SK-N-SH treated with all-trans-retinoic acid at 6 μM for 48 hours (cell line): ENCODE measurements around the gene LTO1.
"Not testable (repeated sequence)": the region's sequence is repeated elsewhere in the genome, so short reads cannot be mapped to it uniquely, and the experiment has no call there.

Experiments used
- ATAC-seq: fragments of 200-7000 bp; cut with Tn5 transposase; 3 replicates; pipeline ENCODE4 v1.9.1; 2020; ENCODE audit warnings: mild to moderate bottlenecking, moderate library complexity
- ARNTL ChIP-seq: fragments of 450-650 bp; formaldehyde crosslinking; IDR thresholded peaks from 2 replicates; pipeline ENCODE4 v1.5.0; 2020; ENCODE audit warnings: low read depth, mild to moderate bottlenecking, moderate library complexity, borderline replicate concordance
- BACH2 ChIP-seq: fragments of 250-450 bp; sonication (Bioruptor Pico); IDR thresholded peaks from 2 replicates; pipeline ENCODE4 v1.9.0; 2021; ENCODE audit warnings: mild to moderate bottlenecking, borderline replicate concordance
- CSDC2 ChIP-seq: fragments of 250-450 bp; sonication (Bioruptor Pico); IDR thresholded peaks from 2 replicates; pipeline ENCODE4 v1.5.0; 2020; ENCODE audit warnings: mild to moderate bottlenecking, moderate library complexity
- ESRRG ChIP-seq: fragments of 250-450 bp; sonication (Bioruptor Pico); IDR thresholded peaks from 2 replicates; pipeline ENCODE4 v1.6.1; 2021; ENCODE audit warnings: mild to moderate bottlenecking
- GLIS3 ChIP-seq: fragments of 250-450 bp; sonication (Bioruptor Pico); IDR thresholded peaks from 2 replicates; pipeline ENCODE4 v1.5.0; 2020; ENCODE audit warnings: mild to moderate bottlenecking, moderate library complexity
- OSR1 ChIP-seq: fragments of 250-450 bp; sonication (Bioruptor Pico); IDR thresholded peaks from 2 replicates; pipeline ENCODE4 v1.8.0; 2022; ENCODE audit warnings: moderate library complexity, mild to moderate bottlenecking, inconsistent platforms
- PPARA ChIP-seq: fragments of 250-450 bp; sonication (Bioruptor Pico); IDR thresholded peaks from 2 replicates; pipeline ENCODE4 v1.5.0; 2020; ENCODE audit warnings: mild to moderate bottlenecking, borderline replicate concordance
- RARB ChIP-seq: fragments of 250-450 bp; sonication (Bioruptor Pico); IDR thresholded peaks from 2 replicates; pipeline ENCODE4 v1.8.0; 2021; ENCODE audit warnings: mild to moderate bottlenecking, moderate library complexity
- SNAI2 ChIP-seq: fragments of 250-450 bp; sonication (Bioruptor Pico); IDR thresholded peaks from 2 replicates; pipeline ENCODE4 v1.5.0; 2020; ENCODE audit warnings: mild to moderate bottlenecking, moderate library complexity
- ZC3H10 ChIP-seq: fragments of 250-450 bp; sonication (Bioruptor Pico); IDR thresholded peaks from 2 replicates; pipeline ENCODE4 v1.5.1; 2021; ENCODE audit warnings: mild to moderate bottlenecking, moderate library complexity
- ZFP30 ChIP-seq: fragments of 450-650 bp; formaldehyde crosslinking; IDR thresholded peaks from 2 replicates; pipeline ENCODE4 v1.5.0; 2022; ENCODE audit warnings: mild to moderate bottlenecking, moderate library complexity
- ZNF565 ChIP-seq: fragments of 450-650 bp; formaldehyde crosslinking; conservative IDR thresholded peaks from 2 replicates; pipeline ENCODE4 v1.5.0; 2020; ENCODE audit warnings: low read depth, mild to moderate bottlenecking, moderate library complexity
- ZNF8 ChIP-seq: fragments of 450-650 bp; formaldehyde crosslinking; IDR thresholded peaks from 2 replicates; pipeline ENCODE4 v1.5.0; 2020; ENCODE audit warnings: mild to moderate bottlenecking, moderate library complexity
- TF ChIP-seq, protein P1 (sequence below): fragments of 250-450 bp; sonication (Bioruptor Pico); IDR thresholded peaks from 2 replicates; pipeline ENCODE4 v1.5.1; 2021; ENCODE audit warnings: mild to moderate bottlenecking, moderate library complexity
- TF ChIP-seq, protein P2 (sequence below): fragments of 250-450 bp; sonication (Bioruptor Pico); IDR thresholded peaks from 2 replicates; pipeline ENCODE4 v1.5.1; 2020; ENCODE audit warnings: low read depth, mild to moderate bottlenecking, moderate library complexity
- TF ChIP-seq, protein P3 (sequence below): fragments of 250-450 bp; sonication (Bioruptor Pico); IDR thresholded peaks from 2 replicates; pipeline ENCODE4 v1.8.0; 2020; ENCODE audit warnings: mild to moderate bottlenecking, moderate library complexity, borderline replicate concordance
- TF ChIP-seq, protein P4 (sequence below): fragments of 250-450 bp; sonication (Bioruptor Pico); IDR thresholded peaks from 2 replicates; pipeline ENCODE4 v1.5.0; 2020; ENCODE audit warnings: mild to moderate bottlenecking, moderate library complexity

Gene LTO1

DNA sequence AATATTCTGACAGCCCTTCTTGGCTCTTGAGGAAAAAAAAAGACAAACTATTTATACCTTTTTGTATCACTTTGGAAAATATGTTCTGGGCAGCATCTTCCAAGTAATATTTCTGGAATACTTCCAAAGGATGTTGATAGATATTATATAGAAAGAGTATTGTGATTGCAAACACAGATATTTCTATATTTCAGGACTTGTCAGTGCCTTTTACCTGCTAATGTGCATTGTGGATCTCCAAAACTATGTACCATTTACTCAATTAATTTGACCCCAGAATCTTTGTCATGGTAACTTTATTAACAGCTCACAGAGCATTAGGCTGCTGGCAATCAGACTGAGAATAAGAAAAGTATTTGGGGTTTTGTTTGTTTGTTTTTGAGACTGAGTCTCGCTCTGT lies 50.9 kb downstream of the LTO1 start:
- ATAC-seq: no peak
- no peak for TF ChIP-seq CSDC2
- TF ChIP-seq, protein P1, sequence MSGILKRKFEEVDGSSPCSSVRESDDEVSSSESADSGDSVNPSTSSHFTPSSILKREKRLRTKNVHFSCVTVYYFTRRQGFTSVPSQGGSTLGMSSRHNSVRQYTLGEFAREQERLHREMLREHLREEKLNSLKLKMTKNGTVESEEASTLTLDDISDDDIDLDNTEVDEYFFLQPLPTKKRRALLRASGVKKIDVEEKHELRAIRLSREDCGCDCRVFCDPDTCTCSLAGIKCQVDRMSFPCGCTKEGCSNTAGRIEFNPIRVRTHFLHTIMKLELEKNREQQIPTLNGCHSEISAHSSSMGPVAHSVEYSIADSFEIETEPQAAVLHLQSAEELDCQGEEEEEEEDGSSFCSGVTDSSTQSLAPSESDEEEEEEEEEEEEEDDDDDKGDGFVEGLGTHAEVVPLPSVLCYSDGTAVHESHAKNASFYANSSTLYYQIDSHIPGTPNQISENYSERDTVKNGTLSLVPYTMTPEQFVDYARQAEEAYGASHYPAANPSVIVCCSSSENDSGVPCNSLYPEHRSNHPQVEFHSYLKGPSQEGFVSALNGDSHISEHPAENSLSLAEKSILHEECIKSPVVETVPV (CRISPR knock-in tag): no peak
- TF ChIP-seq, protein P2, sequence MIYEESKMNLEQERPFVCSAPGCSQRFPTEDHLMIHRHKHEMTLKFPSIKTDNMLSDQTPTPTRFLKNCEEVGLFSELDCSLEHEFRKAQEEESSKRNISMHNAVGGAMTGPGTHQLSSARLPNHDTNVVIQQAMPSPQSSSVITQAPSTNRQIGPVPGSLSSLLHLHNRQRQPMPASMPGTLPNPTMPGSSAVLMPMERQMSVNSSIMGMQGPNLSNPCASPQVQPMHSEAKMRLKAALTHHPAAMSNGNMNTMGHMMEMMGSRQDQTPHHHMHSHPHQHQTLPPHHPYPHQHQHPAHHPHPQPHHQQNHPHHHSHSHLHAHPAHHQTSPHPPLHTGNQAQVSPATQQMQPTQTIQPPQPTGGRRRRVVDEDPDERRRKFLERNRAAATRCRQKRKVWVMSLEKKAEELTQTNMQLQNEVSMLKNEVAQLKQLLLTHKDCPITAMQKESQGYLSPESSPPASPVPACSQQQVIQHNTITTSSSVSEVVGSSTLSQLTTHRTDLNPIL (CRISPR knock-in tag): no peak
- TF ChIP-seq SNAI2 (CRISPR knock-in tag): no peak
- TF ChIP-seq RARB (CRISPR knock-in tag): no peak
- no peak for TF ChIP-seq OSR1 (CRISPR knock-in tag)
- TF ChIP-seq, protein P3, sequence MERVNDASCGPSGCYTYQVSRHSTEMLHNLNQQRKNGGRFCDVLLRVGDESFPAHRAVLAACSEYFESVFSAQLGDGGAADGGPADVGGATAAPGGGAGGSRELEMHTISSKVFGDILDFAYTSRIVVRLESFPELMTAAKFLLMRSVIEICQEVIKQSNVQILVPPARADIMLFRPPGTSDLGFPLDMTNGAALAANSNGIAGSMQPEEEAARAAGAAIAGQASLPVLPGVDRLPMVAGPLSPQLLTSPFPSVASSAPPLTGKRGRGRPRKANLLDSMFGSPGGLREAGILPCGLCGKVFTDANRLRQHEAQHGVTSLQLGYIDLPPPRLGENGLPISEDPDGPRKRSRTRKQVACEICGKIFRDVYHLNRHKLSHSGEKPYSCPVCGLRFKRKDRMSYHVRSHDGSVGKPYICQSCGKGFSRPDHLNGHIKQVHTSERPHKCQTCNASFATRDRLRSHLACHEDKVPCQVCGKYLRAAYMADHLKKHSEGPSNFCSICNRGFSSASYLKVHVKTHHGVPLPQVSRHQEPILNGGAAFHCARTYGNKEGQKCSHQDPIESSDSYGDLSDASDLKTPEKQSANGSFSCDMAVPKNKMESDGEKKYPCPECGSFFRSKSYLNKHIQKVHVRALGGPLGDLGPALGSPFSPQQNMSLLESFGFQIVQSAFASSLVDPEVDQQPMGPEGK (CRISPR knock-in tag): no peak

DNA sequence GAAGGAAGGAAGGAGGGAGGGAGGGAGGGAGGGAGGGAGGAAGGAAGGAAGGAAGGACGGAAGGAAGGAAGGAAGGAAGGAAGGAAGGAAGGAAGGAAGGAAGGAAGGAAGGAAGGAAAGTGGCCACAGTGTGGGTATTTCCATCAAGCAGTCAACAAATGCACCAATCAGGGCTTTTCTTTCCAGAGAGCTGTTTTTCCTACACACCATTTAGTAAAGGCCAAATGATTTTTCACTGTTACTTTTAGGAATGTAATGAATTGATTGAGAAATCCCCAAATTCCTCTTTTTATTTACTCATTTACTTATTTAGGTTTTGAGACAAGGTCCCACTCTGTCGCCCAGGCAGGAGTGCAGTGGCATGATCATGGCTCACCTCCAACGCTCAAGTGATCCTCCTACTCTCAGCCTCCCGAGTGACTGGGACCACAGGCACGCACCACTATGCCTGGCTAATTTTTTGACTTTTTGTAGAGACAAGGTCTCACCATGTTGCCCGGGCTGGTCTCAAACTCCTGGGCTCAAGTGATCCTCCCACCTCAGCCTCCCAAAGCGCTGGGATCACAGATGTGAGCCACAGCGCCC lies 53.0 kb downstream of the LTO1 start:
- ATAC-seq: not testable (repeated sequence)

DNA sequence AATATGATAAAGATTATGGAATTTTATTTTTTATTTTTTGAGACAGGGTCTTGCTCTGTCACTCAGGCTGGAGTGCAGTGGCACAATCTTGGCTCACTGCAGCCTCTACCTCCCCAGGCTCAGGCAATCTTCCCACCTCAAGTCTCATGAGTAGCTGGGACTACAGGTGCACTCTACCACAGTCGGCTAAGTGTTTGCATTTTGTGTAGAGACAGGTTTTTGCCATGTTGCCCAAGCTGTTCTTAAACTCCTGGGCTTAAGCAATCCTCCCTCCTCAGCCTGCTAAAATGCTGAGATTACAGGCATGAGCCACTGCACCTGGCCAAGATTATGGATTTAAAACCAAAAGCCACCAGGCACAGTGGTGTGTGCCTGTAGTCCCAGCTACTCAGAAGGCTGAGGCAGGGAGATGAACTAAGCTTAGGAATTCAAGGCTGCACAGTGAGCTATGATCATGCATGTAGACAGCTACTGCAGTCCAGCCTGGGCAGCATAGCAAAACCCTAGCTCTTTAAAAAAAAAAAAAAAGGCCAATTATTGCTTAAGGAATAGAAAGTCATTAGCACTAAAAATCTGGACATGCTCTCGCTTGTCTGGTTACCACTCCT lies 54.4 kb downstream of the LTO1 start:
- TF ChIP-seq PPARA (CRISPR knock-in tag) (no peak), SNAI2 (CRISPR knock-in tag) (no peak), ZFP30 (CRISPR knock-in tag) (no peak), RARB (CRISPR knock-in tag) (no peak)
- ATAC-seq: no peak; the same call in 2 of the 3 replicates

DNA sequence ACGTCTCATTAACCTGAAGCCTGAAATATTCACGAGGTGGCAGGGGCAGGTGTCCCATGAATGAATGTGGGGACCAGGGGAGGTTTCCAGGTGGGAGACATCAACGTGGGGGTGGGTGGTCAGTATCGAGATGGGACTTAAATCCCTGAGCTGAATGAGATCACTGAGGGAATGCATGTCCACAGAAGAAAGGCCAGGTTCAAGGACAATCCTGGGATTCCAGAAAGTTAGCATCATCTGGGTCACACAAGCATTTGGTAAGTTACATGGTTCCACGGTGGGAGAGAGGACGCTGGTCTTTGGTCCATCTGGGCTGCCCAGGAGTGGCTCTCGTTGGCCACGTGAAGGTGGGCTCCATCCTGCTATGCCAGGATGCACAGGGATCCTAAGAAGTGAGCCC lies 56.9 kb downstream of the LTO1 start:
- TF ChIP-seq ZNF565 (CRISPR knock-in tag): no peak
- TF ChIP-seq, protein P2 (CRISPR knock-in tag): no peak
- TF ChIP-seq, protein P4, sequence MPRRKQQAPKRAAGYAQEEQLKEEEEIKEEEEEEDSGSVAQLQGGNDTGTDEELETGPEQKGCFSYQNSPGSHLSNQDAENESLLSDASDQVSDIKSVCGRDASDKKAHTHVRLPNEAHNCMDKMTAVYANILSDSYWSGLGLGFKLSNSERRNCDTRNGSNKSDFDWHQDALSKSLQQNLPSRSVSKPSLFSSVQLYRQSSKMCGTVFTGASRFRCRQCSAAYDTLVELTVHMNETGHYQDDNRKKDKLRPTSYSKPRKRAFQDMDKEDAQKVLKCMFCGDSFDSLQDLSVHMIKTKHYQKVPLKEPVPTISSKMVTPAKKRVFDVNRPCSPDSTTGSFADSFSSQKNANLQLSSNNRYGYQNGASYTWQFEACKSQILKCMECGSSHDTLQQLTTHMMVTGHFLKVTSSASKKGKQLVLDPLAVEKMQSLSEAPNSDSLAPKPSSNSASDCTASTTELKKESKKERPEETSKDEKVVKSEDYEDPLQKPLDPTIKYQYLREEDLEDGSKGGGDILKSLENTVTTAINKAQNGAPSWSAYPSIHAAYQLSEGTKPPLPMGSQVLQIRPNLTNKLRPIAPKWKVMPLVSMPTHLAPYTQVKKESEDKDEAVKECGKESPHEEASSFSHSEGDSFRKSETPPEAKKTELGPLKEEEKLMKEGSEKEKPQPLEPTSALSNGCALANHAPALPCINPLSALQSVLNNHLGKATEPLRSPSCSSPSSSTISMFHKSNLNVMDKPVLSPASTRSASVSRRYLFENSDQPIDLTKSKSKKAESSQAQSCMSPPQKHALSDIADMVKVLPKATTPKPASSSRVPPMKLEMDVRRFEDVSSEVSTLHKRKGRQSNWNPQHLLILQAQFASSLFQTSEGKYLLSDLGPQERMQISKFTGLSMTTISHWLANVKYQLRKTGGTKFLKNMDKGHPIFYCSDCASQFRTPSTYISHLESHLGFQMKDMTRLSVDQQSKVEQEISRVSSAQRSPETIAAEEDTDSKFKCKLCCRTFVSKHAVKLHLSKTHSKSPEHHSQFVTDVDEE (CRISPR knock-in tag): no peak
- no peak for TF ChIP-seq ESRRG (CRISPR knock-in tag)
- TF ChIP-seq GLIS3 (CRISPR knock-in tag): no peak
- TF ChIP-seq OSR1 (CRISPR knock-in tag): no peak
- TF ChIP-seq ZC3H10 (CRISPR knock-in tag): no peak
- no peak for TF ChIP-seq BACH2
- TF ChIP-seq ZNF8 (CRISPR knock-in tag): no peak
- TF ChIP-seq CSDC2: no peak
- no peak for TF ChIP-seq ARNTL (CRISPR knock-in tag)
- TF ChIP-seq, protein P3 (CRISPR knock-in tag): no peak
- TF ChIP-seq ZFP30 (CRISPR knock-in tag): no peak
- no peak for ATAC-seq
